ENCODE measurements around the gene SELENOK. TPM values are rescaled to one million over a fixed set of nuclear protein-coding genes. Genes with fewer than 3 reads are reported as not detected.
"Not testable (repeated sequence)": the region's sequence is repeated elsewhere in the genome, so short reads cannot be mapped to it uniquely, and the experiment has no call there.

The SELENOK gene
- total RNA-seq: 59.6 TPM

- peak; percentile 97 for DNase-seq
Observed at GRCh38 chr3:53891497-53892285, at the start of gene SELENOK. Gene SELENOK (minus strand): TSS chr3:53891859.

- DNase-seq: no peak
Observed at GRCh38 chr3:53941184-53941583, 49.5 kb upstream of the SELENOK start.

GRCh38 chr3:53940623-53941022, 49.0 kb upstream of the SELENOK start:
- no peak for DNase-seq

GRCh38 chr3:53939813-53940212, 48.2 kb upstream of the SELENOK start:
- DNase-seq: no peak

DNA sequence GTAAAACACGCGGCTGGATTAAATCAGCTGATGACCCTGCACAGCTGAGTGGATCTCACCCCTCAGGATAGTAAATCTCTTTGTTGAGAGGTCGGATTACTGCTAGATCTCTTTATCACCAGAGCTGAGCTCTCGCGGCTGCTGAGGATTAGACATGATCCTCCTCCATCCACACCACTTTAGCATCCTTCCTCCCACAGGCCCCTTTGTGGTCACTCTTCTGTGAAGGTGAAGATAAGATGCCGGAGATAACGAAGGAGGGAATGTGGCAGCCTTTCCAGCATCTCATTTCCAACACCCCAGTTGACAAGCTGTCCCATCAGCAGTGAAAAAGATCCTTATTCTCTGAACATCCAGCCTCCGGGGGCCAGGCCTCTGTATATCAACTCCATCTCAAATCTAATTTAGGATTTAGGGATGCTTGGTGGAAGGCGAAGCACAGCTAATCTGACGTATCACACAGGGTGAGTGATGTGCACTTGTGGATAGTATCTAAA, 47.5 kb upstream of the SELENOK start:
- DNase-seq: no peak

DNA sequence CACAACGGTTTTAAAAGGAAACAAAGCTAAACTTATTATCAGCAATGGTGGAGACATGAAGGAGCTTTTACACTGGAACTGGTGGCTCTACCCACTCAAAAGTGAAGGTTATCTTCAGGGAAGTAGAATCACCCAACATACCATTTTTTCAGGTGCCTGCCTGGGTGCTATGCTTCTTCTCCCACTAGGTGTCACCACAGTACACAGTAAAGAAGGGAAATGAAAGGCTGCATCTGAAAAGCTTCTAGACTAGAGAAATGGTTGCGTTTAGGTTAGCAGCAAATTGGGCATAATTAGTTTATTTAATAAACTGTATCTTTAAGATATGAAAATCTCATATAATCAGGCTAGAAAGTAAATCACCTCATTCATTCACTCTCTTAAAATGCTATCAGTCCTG, 47.0 kb upstream of the SELENOK start:
- DNase-seq: peak; percentile 8

DNA sequence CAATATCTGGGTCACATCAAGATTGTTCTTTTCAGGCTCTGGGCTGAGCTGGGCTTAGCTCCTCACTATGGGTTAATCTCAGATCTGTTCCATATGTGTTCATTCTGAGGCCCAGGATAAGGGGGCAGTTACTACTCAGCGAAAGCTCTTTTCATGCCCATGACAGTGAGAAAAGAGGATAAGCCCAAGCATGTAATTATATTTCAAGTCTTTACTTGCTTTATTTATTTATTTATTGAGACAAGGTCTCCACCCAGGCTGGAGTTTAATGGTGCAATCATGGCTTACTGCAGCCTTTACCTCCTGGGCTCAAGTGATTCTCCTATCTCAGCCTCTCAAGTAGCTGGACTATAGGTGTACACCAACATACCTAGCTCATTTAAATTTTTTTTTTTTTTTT, 44.7 kb upstream of the SELENOK start:
- no peak for DNase-seq

- no peak for DNase-seq
Observed at GRCh38 chr3:53935283-53935901, 43.7 kb upstream of the SELENOK start.

DNA sequence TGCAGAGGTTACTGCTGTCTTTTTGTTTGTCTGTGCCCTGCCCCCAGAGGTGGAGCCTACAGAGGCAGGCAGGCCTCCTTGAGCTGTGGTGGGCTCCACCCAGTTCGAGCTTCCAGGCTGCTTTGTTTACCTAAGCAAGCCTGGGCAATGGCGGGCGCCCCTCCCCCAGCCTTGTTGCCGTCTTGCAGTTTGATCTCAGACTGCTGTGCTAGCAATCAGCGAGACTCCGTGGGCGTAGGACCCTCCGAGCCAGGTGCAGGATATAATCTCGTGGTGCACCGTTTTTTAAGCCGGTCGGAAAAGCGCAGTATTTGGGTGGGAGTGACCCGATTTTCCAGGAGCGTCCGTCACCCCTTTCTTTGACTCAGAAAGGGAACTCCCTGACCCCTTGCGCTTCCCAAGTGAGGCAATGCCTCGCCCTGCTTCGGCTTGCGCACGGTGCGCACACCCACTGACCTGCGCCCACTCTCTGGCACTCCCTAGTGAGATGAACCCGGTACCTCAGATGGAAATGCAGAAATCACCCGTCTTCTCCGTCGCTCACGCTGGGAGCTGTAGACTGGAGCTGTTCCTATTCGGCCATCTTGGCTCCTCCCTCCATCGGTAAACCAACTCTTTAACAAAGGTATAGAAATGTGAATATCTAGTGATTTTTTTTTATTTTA, 35.7 kb upstream of the SELENOK start:
- not testable (repeated sequence) for DNase-seq

- no peak for DNase-seq
Observed at GRCh38 chr3:53921296-53921695, 29.6 kb upstream of the SELENOK start.

DNA sequence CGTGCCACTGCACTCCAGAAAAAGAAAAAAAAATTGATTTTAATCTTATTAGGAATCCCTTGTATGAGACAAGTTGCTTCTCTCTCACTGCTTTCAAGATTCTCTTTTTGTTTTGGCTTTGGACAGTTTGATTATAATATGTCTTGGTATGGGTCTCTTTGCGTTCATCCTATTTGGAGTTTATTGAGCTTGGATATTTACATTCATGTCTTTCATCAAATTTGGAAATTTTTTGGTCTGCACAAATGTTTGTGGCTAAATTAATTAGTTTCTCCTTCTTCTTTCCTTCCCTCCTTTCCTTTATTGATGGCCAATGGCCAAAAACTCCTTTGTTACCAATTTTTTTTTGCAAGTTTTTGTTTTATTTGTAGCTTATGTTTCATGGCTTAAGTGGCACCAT, 28.1 kb upstream of the SELENOK start:
- no peak for DNase-seq

- no peak for DNase-seq
Observed at GRCh38 chr3:53913401-53913800, 21.7 kb upstream of the SELENOK start.

GRCh38 chr3:53902711-53903110, 11.1 kb upstream of the SELENOK start:
- DNase-seq: no peak

GRCh38 chr3:53902067-53902466, 10.4 kb upstream of the SELENOK start:
- DNase-seq: no peak

DNA sequence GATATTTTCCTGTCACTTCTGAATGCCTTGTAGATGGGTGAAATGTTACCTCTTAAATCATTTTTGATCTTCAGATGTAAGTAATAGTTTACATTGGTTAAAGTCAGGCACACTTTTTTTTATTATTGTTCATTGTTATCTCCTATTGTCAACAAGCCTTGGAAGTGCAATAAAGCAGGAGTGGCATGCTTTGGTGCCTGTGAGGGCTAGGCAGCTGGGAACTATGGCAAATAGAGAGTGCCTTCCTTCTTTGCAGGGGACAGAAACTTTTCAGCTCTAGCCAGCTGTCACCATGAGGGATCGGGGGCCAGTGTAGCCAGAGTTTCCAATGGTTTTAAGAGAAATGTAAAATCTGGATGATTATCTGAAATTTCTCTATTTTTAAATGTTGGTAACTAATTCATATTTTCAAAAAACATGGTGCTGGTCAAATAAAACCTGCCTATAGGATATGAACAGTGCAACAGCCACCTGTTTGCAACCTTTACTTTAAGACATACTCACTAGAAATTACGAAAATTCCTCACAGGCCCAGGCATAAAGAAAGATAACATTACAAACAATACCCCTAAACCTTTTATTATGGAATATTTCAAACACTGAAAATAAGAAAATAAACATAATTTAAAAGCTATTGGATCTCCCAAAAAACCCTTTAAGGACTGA, 9.1 kb upstream of the SELENOK start:
- DNase-seq: no peak

- DNase-seq: no peak
Observed at GRCh38 chr3:53899750-53900149, 8.1 kb upstream of the SELENOK start.

- DNase-seq: no peak
Observed at GRCh38 chr3:53892286-53892637, 603 bp upstream of the SELENOK start.

DNA sequence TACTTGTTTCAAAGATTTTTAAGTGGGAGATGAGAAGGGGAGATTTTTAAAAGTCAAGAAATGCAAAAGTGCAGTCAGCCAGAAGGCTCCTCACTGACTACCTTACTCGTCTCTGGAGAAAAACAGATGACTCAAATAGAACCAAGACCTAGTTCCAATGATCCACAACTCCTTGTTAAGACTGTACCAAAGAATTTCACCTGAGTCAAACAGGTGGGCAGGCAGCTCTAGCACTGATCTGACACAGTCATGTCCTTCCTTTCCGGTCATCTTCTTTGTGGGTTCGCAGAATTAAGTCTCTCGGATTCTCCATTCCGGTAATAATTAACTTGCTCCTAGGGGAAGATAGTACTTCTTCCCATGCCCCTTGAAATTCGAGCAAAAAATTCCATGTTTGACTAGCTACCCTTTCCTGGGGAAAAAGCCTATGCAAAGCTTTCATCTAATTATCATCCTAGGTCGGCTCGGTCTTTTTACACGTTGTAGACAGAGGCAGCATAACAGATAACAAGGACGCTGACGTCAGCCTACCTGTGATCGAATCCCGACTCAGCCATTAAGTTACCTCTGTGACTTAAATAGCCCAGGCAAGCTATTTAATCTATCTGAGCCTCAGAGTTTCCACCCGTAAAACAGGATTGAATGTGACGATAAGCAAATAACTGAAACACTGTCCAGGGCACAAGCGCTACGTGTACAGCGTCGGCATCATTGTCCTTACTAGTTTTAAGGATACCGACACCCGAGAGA, 758 bp downstream of the SELENOK start:
- DNase-seq: no peak

GRCh38 chr3:53888232-53888631, 3.4 kb downstream of the SELENOK start:
- no peak for DNase-seq

DNA sequence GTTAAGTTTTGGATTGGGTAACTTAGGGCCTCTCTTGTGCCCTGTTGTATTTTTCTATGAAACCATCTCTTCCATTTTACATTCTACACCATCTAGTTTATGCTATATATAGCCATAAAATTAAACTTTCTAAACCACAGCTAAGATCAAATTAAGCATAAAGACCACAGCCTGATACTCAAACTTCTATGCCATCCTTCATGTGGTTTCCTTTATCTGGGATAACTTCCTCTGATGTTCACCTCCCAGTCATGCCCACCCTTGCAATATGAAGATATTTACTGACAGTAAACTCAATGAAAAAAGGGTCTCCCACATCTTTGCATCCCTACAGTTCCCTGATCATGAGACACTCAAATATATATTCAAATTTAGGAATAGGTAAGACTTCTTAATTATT, 4.2 kb downstream of the SELENOK start:
- DNase-seq: no peak

GRCh38 chr3:53885239-53885638, 6.4 kb downstream of the SELENOK start:
- no peak for DNase-seq

GRCh38 chr3:53884623-53885022, 7.0 kb downstream of the SELENOK start:
- no peak for DNase-seq
